Fibroblast of skin of scalp (primary cell): ENCODE results near the gene LINGO1.

ENCODE experiments used
- DNase-seq: peaks from one replicate; pipeline ENCODE4 v3.0.0-alpha.2; 2013

Gene LINGO1

GRCh38 chr15:77631745-77632533, 773 bp downstream of the LINGO1 start:
- no peak for DNase-seq

DNA sequence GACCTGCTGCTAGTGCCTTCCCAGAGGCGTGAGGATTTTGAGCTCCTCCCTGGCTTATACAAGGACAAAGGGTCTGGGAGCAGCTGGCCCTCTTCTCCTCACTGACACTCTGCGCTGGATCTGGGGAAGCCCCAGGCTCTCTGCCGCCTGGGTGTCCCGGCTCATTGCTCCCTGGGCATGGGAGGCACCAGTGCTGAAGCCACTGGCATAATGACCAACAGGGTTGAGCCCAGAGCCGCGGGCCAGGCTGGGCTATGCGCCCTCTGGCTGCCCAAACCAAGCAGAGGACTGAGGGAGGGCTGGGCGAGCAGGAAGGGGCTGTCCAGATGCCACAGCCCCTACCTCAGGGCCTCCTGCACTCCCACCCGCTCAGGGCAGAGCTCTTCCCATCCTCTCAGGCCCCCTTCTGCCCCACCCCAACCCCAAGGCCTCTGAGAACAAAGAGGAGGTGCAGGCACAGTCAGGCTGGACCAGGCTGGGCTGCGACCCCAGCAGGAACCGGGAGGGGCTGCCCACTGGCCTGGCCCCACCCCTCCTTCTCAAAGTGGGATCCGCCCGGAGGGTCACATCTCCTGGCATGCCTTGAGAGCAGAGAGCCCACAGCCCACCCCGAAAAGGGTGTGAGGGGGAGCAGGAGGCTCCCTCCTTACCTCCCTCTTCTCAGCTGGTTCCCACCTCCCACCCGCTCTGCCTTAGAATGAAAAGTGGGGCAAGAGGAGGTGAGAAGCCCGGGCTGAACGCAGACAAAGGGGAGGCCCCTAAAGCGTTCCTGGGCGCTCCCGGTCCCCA, 1.6 kb downstream of the LINGO1 start:
- no peak for DNase-seq

DNA sequence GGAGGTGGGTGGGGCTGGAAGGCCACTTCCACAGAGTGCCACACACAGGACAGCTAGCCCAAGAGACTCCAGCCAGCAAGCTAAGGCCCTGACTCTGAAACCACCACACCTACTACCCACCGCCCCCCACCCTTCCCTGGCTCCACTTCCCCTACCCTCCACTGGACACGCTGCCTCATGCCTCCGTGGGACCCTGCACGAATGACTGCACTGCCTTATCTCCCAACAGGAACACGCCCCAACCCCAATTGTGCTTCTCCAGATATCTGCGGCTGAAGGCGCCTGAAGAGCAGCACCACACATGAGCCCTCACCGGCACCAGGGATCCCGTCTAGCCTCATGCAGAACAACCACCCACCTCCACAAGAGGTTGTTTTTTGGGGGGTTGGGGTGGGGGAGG, 2.7 kb downstream of the LINGO1 start:
- no peak for DNase-seq

DNA sequence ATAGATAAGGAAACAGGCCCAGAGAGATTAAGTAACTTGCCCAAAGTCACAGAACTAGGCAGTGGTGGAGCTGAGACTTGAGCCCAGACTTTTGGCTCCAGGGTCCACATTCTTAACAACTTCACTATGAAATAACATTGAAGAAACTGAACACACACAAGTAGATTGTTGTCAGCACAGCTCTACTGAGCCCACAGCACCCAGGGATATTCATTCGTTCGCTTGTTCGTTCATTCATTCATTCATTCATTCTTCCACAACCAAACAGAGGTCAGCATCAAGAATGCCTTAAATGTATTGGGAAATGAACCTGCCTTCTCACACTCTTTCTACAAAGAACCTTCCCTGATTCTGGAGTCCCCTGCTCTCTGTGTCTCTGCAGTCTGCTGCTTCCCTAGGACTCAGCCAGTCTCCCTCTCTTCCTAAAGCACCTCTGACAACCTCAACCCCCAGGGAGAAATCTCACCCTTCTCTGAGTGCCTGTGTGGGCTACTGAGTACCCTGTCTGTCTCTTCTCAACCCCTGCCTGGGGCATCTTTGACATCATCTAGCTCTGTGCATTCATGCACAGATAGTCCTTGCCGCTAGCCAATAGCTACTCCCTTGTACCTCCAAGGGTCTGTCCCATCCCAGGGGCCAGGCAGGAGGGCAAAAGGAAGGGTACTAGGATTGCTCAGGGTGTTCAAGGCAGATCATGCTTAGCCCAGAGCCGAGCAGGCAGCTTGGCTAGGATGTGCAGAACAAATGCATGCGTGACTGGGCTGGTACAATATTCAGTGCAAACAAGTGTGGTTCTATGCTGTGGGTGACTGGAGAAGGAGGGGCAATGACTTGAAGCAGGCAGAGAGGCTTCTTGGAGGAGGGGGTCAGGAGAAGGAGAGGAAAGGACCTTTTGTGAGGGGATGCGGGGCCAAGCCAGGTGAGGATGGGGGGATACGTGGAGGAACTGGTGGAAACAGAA, 3.4 kb downstream of the LINGO1 start:
- no peak for DNase-seq

- no peak for DNase-seq
These were observed 4.7 kb downstream of the LINGO1 start for GRCh38 chr15:77628010-77628409.

DNA sequence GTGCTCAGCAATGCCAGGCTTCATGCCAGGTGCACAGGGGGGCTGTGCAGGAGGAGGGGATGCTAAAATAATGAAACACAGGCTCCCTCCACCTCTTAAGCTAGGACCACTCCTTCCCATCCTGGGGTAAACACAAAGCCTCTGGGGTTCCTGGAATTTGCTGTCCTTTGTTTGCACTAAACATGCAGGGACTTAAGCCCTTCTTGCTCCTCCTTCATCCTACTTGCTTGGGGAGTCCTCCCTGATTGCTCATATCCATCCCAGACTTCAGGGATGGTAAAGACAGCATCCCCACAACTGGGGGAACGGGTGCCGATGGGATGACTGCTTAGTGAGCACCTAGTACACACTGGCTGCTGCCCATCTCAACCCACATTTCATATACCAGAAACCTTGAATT, 5.1 kb downstream of the LINGO1 start:
- DNase-seq = no peak

- no peak for DNase-seq
These were observed 5.6 kb downstream of the LINGO1 start for GRCh38 chr15:77627067-77627466.

DNA sequence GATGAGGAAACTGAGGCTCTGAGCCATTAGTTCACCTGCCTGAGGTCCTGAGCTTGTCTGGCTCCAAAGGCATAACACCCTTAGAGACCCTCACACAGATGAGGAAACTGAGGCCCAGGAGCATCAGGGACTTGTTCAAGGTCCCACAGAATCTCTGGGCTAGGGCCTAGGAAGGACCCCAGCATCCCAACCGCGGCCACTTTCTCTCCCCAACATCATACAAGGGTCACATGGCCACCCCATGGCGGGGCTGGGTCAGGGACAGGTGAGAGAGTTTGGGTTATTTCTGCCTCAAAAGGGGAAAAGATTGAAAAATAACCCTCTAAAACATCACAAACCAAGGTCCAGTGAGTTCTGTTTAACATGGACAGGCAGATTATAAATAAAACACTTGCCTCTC, 6.7 kb downstream of the LINGO1 start:
- no peak for DNase-seq

- DNase-seq = no peak
These were observed 7.3 kb downstream of the LINGO1 start for GRCh38 chr15:77625376-77625775.

- DNase-seq = no peak
These were observed 7.8 kb downstream of the LINGO1 start for GRCh38 chr15:77624868-77625267.

DNA sequence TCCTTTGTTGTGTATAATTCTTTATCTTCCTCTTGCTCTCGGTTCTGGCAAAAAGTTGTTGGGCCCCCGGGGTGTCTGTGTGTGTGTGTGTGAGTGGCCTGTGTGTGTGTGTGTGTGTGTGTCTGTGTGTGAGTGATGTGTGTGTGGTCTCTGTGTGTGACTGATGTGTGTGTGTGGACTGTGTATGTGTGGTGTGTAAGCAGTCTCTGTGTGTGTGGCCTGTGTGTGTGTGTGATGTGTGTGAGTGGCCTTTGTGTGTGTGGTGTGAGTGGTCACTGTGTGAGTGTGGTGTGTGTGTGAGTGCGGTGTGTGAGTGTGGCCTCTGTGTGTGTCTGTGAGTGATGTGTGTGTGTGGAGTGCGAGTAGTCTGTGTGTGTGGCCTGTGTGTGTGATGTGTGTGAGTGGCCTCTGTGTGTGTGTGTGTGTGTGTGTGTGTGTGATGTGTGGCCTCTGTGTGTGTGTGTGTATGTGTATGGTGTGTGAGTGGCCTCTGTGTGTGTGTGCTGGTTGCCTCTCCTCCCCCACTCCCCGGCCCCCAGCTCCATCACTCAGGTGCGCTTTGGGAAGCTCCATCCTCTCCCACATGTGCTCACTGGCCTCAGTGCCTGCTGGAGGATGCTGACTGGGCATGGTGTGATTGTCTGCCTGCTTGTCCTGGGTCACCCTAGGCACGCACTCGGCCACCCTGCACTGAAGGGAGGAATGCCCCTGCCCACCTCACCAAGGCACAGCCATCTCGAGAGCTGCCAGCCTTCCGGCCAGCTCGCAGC, 8.8 kb downstream of the LINGO1 start:
- no peak for DNase-seq

DNA sequence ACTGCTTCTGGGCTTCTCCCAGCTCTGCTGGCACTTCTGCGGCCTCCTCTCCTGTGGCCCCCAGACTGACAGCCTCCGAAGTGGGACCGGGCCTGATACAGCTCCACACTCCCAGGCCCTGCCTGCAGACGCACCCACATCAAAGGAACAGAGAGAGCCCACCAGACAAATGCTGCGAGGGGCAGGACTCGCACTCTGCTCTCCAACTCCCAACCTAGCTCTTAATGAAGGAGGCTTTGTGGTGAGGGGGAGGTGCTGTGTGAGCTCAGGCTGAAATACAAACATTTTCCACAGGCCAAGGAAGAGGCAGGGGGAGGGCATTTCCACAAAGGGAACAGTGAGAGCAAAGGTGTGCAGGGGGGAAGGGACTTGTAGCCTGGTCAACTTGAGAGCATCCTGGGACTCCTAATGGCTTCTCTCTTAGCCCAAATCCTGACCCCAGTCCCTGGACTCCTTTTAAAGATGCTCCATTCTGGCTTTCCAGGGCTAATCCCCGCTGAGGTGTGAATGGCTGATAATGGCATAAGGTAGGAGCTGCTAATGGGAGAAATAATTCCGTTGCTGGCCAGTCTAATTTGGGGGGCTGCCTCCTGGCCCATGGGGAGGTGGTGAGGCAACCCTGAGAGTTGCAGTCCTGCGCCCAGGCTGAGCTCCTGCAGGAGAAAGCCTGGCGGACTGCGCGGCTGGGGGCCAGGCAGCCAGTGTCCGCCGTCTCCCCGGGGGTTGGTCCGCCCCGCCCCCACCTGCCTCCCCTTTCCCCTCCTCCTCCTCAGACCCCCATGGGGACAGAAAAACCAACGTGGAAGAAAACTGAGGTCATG, 9.6 kb downstream of the LINGO1 start:
- no peak for DNase-seq

DNA sequence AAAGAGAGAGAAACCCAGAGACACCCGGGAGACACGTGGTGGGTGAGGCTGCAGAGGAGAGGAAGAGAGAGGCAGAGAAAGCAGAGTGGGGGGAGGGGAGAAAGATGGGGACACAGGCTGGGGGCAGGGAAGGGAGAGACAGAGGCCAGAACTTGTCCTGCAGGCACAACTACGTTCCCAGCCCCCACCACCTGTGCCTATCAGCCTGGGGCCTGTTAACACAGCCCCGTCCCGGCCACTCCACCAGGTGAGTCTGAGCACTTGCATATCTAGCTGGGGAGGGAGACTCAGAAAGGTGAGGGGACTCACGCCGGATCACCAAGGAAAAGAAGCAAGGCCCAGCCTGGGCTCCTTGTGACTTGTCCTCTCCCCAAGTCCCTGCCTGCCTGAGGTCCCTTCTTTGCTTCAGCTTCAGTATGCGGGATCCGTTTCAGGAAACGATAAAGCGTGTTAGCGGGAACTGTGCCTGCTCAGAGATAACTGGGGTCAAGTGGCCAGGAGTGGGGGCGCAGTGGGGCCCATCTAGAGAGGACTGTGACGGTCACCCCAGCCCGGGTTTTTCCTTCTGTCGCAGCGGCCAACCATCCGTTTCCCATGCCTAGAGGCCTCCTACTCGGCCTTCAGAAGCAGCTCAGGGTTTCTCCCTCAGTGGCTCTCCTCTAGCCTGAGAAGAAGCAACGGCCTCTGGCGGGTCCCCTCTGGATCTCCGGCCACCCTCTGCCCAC, 10.3 kb downstream of the LINGO1 start:
- no peak for DNase-seq

- DNase-seq = no peak
These were observed 10.9 kb downstream of the LINGO1 start for GRCh38 chr15:77621847-77622208.

DNA sequence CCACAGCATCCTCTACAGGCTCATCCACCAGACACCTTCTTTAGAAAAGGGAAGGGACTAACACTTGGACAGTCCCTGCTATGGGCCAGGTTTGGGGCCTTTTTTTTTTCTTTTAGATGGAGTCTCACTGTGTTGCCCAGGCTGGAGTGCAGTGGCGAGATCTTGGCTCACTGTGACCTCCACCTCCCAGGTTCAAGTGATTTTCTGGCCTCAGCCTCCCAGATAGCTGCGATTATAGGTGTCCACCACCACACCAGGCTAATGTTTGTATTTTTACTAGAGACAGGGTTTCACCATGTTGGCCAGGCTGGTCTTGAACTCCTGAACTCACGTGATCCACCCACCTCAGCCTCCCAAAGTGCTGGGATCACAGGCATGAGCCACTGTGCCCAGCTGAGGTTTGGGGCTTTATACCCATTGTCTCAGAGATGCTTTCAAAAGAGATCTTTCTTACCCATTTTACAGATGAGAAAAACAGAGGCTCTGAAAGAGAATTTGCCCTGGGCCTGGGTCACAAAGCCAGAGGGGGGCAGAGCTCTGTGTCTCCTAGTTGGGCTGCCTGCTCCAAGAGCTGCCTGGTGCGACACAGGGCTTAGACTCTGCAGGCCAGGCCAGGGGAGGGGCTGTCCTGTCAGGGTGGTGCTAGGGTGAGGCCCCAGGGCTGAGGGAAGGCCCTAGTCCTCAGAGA, 11.6 kb downstream of the LINGO1 start:
- no peak for DNase-seq

- DNase-seq = no peak
These were observed 12.4 kb downstream of the LINGO1 start for GRCh38 chr15:77620297-77620696.

DNA sequence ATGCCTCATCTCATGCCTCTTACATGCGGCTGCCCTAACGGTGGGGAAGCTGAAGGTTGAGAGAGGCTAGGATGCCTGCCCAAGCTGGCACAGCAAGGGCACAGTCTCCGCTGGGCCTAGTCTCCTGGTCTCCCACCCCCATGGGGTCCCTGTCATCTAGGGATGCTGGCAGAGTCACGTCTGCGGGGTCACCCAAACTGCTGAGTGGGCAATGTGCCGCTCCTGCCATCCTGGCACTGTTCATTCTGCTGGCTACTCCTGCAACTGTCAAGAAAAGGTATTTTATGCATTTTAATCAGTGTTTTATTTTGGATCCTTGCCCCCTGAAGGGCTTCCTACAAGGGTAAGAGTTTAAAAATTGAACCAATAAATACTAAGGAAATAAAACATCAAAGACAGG, 12.8 kb downstream of the LINGO1 start:
- no peak for DNase-seq

DNA sequence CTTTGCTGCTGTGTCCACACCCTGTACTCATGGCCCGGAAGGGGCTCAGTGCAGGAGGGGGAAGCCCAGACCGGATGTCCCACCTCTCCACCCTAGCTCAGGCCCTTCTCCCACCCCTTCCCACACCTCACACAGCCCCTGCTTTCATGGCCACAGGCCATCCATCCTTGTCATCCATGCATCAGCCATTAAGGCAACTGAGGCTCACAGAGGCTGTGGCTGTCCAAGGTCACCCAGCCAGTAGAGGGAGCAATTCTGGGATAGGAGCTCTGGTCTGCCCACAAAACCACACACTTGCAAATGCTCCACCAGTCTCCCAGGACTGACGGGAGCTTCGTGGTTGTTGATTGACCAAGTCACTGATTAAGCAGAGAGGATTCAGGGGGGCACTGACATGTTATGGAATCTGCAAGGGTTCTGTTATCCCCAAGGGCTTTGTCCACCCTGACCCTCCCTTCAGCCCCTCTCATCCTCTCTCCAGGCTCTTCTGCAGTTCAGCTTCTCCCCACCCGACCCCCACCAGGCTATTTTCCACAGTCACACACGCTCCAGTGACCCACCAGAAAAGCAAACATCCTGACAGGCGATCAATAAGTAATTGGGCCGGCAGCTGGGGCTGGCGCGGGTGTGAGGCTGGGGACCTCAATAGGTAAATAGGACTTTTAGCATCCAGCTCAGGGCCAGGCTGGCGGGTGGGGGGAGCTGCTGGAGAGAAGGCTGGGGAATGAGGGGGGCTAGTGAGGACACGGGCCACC, 15.1 kb downstream of the LINGO1 start:
- no peak for DNase-seq

- no peak for DNase-seq
These were observed 16.6 kb downstream of the LINGO1 start for GRCh38 chr15:77616072-77616471.
